Heart right ventricle (tissue), 16 donors: Measurements from ENCODE around the gene BNIPL. TPM values are rescaled to one million over a fixed set of nuclear protein-coding genes. Genes with fewer than 3 reads are reported as not detected.
A peak's percentile ranks its signal among the peaks of the same experiment; 100 is the strongest.

Experiments used
- ATAC-seq, 8 donors: fragments of 200-7000 bp; cut with Tn5 transposase; one replicate each; pipeline ENCODE4 v1.9.1; 2020; ENCODE audit warnings: mild to moderate bottlenecking in 8 of 8, moderate library complexity in 8 of 8, moderate number of reproducible peaks in 1 of 8
- DNase-seq, 2 donors: peaks; one replicate each; pipeline ENCODE4 v3.0.0-alpha.2; 2020
- H3K27ac ChIP-seq, 10 donors: fragments of 200-600 bp; sonication (generic) in 2 of 10; one replicate each; pipeline versions ENCODE4 v1.5.0 to v1.8.0; 2020 to 2022; ENCODE audit warnings: mild to moderate bottlenecking in 3 of 10
- H3K27me3 ChIP-seq, 7 donors: fragments of 200-600 bp; one replicate each; pipeline ENCODE4 v1.8.0; 2021 to 2022; ENCODE audit warnings: mild to moderate bottlenecking in 2 of 7
- H3K36me3 ChIP-seq, 9 donors: fragments of 200-600 bp; sonication (generic) in 1 of 9; one replicate each; pipeline versions ENCODE4 v1.5.0 to v1.8.0; 2020 to 2022; ENCODE audit warnings: mild to moderate bottlenecking in 2 of 9
- H3K4me1 ChIP-seq, 9 donors: fragments of 200-600 bp; sonication (generic) in 1 of 9; one replicate each; pipeline versions ENCODE4 v1.5.0 to v1.8.0; 2020 to 2022; ENCODE audit warnings: mild to moderate bottlenecking in 4 of 9
- H3K4me3 ChIP-seq, 10 donors: fragments of 200-600 bp; sonication (generic) in 2 of 10; one replicate each; pipeline versions ENCODE4 v1.5.0 to v1.8.0; 2020 to 2022; ENCODE audit warnings: mild to moderate bottlenecking in 7 of 10, moderate library complexity in 2 of 10
- H3K9me3 ChIP-seq, 11 donors: fragments of 200-600 bp in 10 of 11; sonication (generic) in 2 of 11; one replicate each; pipeline versions ENCODE4 v1.5.0 to v1.8.0; 2013 to 2022; ENCODE audit warnings: mild to moderate bottlenecking in 2 of 11, control low read depth in 1 of 11, moderate library complexity in 1 of 11
- WGBS, 2 donors: extraction: QIAGEN DNeasy Blood & Tissue Kit; methylation state at CpG; one replicate each; pipeline ENCODE4 v1.1.7; 2013; ENCODE audit warnings: inconsistent platforms in 1 of 2; 5-methylcytosine and 5-hydroxymethylcytosine counted together
- intact Hi-C, 10 donors: fragments of 100-400 bp; cut with DNase I; formaldehyde crosslinking; loops; one replicate each; pipeline versions ENCODE4 v1.11.1 to v1.14.2; 2022
- polyA plus RNA-seq, 2 donors: library from polyadenylated mRNA; stranded (reverse); fragments of 200-250 nt; gene quantifications; one replicate each; pipeline ENCODE4 v1.2.3, GENCODE V29; 2013
- total RNA-seq, 10 donors: library from RNA; stranded (reverse); fragmentation: NEBNext Ultra II Directional in 3 of 10; extraction: Animal tissue kit (Norgen Biotek cat#: 25700) in 3 of 10; gene quantifications; one replicate each; pipeline versions ENCODE4 v1.2.1 to v1.2.4, GENCODE V29; 2021 to 2023
- TF ChIP-seq, protein P1 (sequence below), 9 donors: fragments of 200-600 bp; sonication (generic) in 2 of 9; IDR thresholded peaks; one replicate each; pipeline versions ENCODE4 v1.5.0 to v1.8.0; 2021 to 2022; ENCODE audit warnings: antibody characterized with exemption in 9 of 9, mild to moderate bottlenecking in 5 of 9, moderate library complexity in 1 of 9
- donor health status: Arrhythmogenic right ventricular cardiomyopathy.
- donor health status: ischemic (EF 13 %, LVEDD 7.1; RV severe dilation, severe dysfunction).
- donor health status: healthy with polysubstance abuse.
- donor health status: DM: no; HTN: yes; CAD: no.
- donor health status: DM: no; HTN: no; CAD: no.
- donor health status: ischemic (EF 25% LVEDD 6.9; RV normal size, moderate dysfunction).
- donor health status: ischemic (EF 25% LVEDD 5.7; RV mildly dilated, moderate dysfunction).
- donor health status: healthy.
- donor health status: DM: yes; HTN: yes; CAD: no.
- donor health status: Ischemic cardiomyopathy.
- donor health status: ischemic (EF 35%, LVEDD 5.7; RV mildly dilated, moderate dysfunction).
- donor health status: nonischemic (EF 11% LVEDD 7.7; RV severe dilation, severe dysfunction).
- donor health status: DM: yes; HTN: yes; CAD: no.
- donor health status: PGD.
- donor health status: ischemic (EF 29% LVEDD 5.4; RV normal size, mild dysfunction).
- donor health status: nonischemic (EF 23%, LVEDD 6.1; RV moderate dilation, normal function).

BNIPL gene
- total and polyA plus RNA-seq, 12 donors, result 0.06 to 1.8 (median 0.32) TPM

DNA sequence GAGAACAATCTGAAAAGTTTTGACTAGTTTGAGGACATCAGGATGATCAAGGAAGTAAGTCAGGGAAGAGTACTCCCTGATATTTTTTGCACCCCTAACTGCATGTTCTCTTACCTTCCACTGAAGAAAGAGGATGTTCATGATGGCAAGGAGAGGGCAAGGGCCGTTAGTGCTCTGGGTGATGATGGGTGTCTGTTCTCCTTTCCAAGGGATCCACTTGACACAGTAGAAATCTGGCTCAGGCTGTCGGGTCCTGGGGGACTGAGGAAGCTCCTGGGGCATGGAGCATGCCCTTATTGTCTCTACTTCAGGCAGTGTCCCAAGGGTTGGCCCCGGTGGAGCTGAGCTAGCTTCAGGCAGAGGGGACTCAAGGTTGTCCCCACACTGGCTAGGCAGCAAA is 34.3 kb upstream of the BNIPL start:
- TF ChIP-seq, protein P1, sequence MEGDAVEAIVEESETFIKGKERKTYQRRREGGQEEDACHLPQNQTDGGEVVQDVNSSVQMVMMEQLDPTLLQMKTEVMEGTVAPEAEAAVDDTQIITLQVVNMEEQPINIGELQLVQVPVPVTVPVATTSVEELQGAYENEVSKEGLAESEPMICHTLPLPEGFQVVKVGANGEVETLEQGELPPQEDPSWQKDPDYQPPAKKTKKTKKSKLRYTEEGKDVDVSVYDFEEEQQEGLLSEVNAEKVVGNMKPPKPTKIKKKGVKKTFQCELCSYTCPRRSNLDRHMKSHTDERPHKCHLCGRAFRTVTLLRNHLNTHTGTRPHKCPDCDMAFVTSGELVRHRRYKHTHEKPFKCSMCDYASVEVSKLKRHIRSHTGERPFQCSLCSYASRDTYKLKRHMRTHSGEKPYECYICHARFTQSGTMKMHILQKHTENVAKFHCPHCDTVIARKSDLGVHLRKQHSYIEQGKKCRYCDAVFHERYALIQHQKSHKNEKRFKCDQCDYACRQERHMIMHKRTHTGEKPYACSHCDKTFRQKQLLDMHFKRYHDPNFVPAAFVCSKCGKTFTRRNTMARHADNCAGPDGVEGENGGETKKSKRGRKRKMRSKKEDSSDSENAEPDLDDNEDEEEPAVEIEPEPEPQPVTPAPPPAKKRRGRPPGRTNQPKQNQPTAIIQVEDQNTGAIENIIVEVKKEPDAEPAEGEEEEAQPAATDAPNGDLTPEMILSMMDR (IDR thresholded peaks at IDR 0.05), result no peak
- no peak for DNase-seq
- WGBS, 2 donors, result 68 to 79% methylated on average over 3 of the region's 3 CpGs
- intact Hi-C loops, result loop anchor here in 1 of 10 donors (10.0 kb wide), 1 partner anchor 53 kb away; the partner anchor contains the start of gene CDC42SE1
- ATAC-seq, result no peak
- H3K4me1 ChIP-seq, result peaks cover 0 to 76% (median 44%) of the 10 kb centered on the region in 9 donors
- H3K27me3 ChIP-seq, result no peaks in the 10 kb centered on the region
- peak overlapping the region in 1 of 10 donors; percentile 12 for H3K4me3 ChIP-seq
- peaks cover 0 to 56% (median 27%) of the 10 kb centered on the region in 9 donors for H3K36me3 ChIP-seq
- no peaks in the 10 kb centered on the region for H3K9me3 ChIP-seq
- H3K27ac ChIP-seq, result peak overlapping the region in 4 of 10 donors; percentile 62 to 96 (median 80)

DNA sequence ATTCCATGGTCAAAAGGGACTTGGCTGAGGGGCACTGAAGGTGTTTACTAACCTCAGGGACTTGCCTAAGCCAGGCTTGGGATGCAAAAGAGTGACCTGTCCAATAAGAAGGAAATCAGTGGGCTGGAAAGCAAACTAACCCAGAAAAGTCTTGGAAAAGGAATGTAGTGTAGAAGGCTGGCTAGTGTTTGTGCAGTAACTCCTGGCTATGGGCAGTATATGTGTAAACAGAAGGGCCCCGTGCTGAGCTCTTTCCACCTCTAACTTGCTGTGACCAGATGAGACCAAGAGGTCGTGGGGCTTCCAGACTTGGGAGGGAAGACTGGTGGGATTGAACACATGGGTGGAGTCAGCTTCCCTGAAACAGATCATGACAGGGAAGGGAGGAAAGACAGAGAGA is 33.8 kb upstream of the BNIPL start:
- WGBS, 2 donors, result 60 to 63% methylated on average over 2 of the region's 2 CpGs
- no peak for ATAC-seq
- Histone ChIP-seq H3K4me1 (peaks cover 0 to 82% (median 49%) of the 10 kb centered on the region in 9 donors), H3K27me3 (no peaks in the 10 kb centered on the region), H3K27ac (peak overlapping the region in 7 of 10 donors; percentile 44 to 96 (median 62)), H3K9me3 (no peaks in the 10 kb centered on the region), H3K4me3 (peak overlapping the region in 2 of 10 donors; percentile 59 to 61), H3K36me3 (peaks cover 0 to 51% (median 21%) of the 10 kb centered on the region in 9 donors)
- intact Hi-C loops, result loop anchor here in 1 of 10 donors (10.0 kb wide), 1 partner anchor 52 kb away; the partner anchor contains the start of gene CDC42SE1
- no peak for DNase-seq
- TF ChIP-seq, protein P1 (IDR thresholded peaks at IDR 0.05), result no peak

DNA sequence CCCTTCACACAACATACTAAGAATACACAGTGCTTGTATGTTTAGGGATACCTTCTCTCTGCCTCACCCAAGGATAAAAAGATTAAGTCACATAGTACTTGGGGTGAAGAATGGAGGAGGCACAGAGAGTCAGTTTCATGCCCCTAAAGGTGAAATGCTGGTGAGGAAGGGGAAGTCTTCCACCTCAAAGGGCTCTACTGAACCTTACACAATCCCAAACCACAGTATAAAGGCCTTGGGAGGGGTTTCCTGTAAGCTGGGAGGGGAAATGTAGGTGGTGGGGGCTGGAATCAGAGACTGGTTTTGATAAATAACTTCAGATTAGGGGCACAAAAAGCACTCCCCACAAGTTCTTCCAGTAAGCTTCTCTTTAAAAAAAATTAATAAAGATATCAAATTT is 33.2 kb upstream of the BNIPL start:
- no peaks in the 10 kb centered on the region for H3K27me3 ChIP-seq
- peaks cover 0 to 87% (median 54%) of the 10 kb centered on the region in 9 donors for H3K4me1 ChIP-seq
- H3K9me3 ChIP-seq, result no peaks in the 10 kb centered on the region
- H3K36me3 ChIP-seq, result peaks cover 0 to 45% (median 15%) of the 10 kb centered on the region in 9 donors
- DNase-seq (no peak), ATAC-seq (no peak)
- intact Hi-C loops, result loop anchor here in 1 of 10 donors (10.0 kb wide), 1 partner anchor 52 kb away; the partner anchor contains the start of gene CDC42SE1
- H3K4me3 ChIP-seq, result peak overlapping the region in 6 of 10 donors; percentile 28 to 82 (median 68)
- TF ChIP-seq, protein P1 (IDR thresholded peaks at IDR 0.05), result no peak
- peak overlapping the region in 9 of 10 donors; percentile 4 to 96 (median 61) for H3K27ac ChIP-seq

DNA sequence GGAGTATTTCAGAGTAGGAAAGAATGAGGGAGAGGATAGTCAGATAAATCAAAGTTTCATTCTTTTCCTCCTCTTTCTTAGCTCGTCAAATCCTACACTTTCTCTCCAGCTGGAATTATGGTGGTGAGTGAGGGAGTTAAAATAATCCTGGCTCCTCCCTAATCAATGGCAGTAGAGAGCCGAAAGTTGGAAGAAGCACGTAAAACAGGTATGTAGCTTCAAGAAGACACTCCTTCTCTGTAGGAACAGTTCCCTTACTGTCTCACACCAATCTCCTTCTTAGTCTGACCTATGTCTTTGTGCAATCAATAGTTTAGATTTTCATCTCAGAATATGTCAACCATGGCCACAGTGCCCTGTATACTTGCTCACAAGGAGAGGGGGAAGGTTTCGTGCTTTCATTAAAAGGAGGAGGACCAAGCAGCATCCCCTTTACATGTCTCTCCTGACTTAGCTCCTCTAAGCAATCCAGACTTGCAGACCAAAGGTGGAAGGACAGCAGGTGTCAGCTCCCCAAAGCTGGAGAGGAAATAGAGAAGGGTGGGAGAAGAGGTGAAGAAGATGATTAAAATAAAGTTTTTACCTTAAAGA is 30.6 kb upstream of the BNIPL start:
- DNase-seq, result no peak
- intact Hi-C loops, result loop anchor here in 3 of 10 donors (2.0 to 10.0 kb wide), 3 partner anchors 27 to 56 kb away; partner anchors contain the start of genes CDC42SE1 (in 1 of the 3) and MLLT11 (in 1 of the 3)
- Histone ChIP-seq H3K27me3 (no peaks in the 10 kb centered on the region), H3K9me3 (no peaks in the 10 kb centered on the region), H3K4me1 (peaks cover 0 to 87% (median 70%) of the 10 kb centered on the region in 9 donors), H3K27ac (peak overlapping the region; percentile 79 to 96 (median 92)), H3K36me3 (peaks cover 0 to 19% (median 5%) of the 10 kb centered on the region in 9 donors), H3K4me3 (peak overlapping the region; percentile 52 to 82 (median 66))
- TF ChIP-seq, protein P1 (IDR thresholded peaks at IDR 0.05), result no peak
- 5 to 9% methylated on average over 4 of the region's 4 CpGs for WGBS, 2 donors
- no peak for ATAC-seq
